MM.1S (cell line): Measurements from ENCODE around the gene PAPSS1.

Experiments
- CTCF ChIP-seq: fragments of 300-600 bp; sonication (generic); IDR thresholded peaks from 2 replicates; pipeline ENCODE4 v1.5.1; 2016; ENCODE audit warnings: antibody characterized with exemption, low read length, mixed read lengths
- EZH2phosphoT487 ChIP-seq: fragments of 300-600 bp; sonication (generic); IDR thresholded peaks from 2 replicates; pipeline ENCODE4 v1.6.1; 2018; ENCODE audit warnings: antibody characterized with exemption, low read length

- no peak for TF ChIP-seq CTCF
- no peak for TF ChIP-seq EZH2phosphoT487
These were observed 149.1 kb downstream of the PAPSS1 start for GRCh38 chr4:107570952-107571351.
